Measurements from ENCODE around the gene GTF2F2.

Gene GTF2F2

GRCh38 chr13:45331692-45332035 lies 211.4 kb downstream of the GTF2F2 start:
- TF ChIP-seq, protein P1, sequence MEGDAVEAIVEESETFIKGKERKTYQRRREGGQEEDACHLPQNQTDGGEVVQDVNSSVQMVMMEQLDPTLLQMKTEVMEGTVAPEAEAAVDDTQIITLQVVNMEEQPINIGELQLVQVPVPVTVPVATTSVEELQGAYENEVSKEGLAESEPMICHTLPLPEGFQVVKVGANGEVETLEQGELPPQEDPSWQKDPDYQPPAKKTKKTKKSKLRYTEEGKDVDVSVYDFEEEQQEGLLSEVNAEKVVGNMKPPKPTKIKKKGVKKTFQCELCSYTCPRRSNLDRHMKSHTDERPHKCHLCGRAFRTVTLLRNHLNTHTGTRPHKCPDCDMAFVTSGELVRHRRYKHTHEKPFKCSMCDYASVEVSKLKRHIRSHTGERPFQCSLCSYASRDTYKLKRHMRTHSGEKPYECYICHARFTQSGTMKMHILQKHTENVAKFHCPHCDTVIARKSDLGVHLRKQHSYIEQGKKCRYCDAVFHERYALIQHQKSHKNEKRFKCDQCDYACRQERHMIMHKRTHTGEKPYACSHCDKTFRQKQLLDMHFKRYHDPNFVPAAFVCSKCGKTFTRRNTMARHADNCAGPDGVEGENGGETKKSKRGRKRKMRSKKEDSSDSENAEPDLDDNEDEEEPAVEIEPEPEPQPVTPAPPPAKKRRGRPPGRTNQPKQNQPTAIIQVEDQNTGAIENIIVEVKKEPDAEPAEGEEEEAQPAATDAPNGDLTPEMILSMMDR (IDR thresholded peaks at IDR 0.05; ENCODE audit: low read depth, low read length), result no peak
- DNase-seq (ENCODE audit: extremely low read depth, low read depth), result no peak

GRCh38 chr13:45332036-45332830 lies 211.9 kb downstream of the GTF2F2 start:
- peak; percentile 87 for DNase-seq (ENCODE audit: extremely low read depth, low read depth)

GRCh38 chr13:45332831-45333219 lies 212.5 kb downstream of the GTF2F2 start:
- DNase-seq (ENCODE audit: extremely low read depth, low read depth), result no peak
- TF ChIP-seq, protein P1 (IDR thresholded peaks at IDR 0.05; ENCODE audit: low read depth, low read length), result no peak

More at GRCh38 chr13:45332036-45332830, 211.9 kb downstream of the GTF2F2 start:
- TF ChIP-seq, protein P1 (IDR thresholded peaks at IDR 0.05; ENCODE audit: low read depth, low read length), result no peak

DNA sequence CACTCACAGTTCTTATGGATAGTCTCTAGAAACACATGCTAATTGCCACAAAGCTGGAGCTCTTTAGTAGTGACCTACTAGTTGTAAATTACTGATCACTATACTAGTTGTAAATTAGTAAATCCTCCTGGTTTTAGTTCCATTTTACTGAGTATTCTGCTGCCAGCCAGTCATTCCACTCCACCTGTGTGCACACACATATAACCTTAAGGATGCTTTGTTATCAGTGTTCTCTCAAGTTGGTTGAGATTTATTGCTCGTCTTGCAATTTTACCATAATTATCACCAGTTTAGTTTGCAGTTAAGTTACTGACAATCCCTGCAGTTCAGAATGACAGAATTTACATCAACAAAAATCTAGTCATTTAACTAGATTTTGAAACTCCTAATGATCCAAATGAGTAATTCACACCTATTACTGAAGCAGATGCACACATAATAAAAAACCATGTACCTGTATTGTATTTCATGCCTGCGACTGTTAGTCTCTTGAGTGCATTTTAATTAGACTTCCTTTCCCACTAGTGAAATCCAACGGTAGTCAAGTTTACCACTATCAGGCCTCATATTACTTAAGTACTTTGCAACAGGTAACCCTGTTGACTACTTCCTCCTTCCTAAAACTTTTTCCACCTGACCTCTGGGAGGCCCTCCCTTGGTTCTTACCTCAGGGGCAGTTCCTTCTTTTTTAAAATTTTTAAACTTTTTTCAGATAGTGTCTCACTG lies 213.1 kb downstream of the GTF2F2 start:
- no peak for DNase-seq (ENCODE audit: extremely low read depth, low read depth)
- TF ChIP-seq, protein P1 (IDR thresholded peaks at IDR 0.05; ENCODE audit: low read depth, low read length), result no peak
